Hepatocyte (in vitro differentiated cells): ENCODE measurements around the gene ZNF205. TPM values are rescaled to one million over a fixed set of nuclear protein-coding genes. Genes with fewer than 3 reads are reported as not detected.

Experiments
- DNase-seq: peaks from one replicate; pipeline ENCODE4 v3.0.0-alpha.2; 2016; ENCODE audit warnings: low spot score
- H2AFZ ChIP-seq: fragments of 200-600 bp; sonication (generic); 2 replicates; pipeline ENCODE4 v1.6.0; 2016; ENCODE audit warnings: antibody characterized with exemption, mild to moderate bottlenecking
- H3K27ac ChIP-seq: fragments of 200-600 bp; sonication (generic); 2 replicates; pipeline ENCODE4 v1.5.1; 2016; ENCODE audit warnings: mild to moderate bottlenecking
- H3K27me3 ChIP-seq: fragments of 200-600 bp; sonication (generic); 2 replicates; pipeline ENCODE4 v1.6.1; 2016
- H3K36me3 ChIP-seq: fragments of 200-600 bp; sonication (generic); replicated peaks from 2 replicates; pipeline ENCODE4 v1.5.1; 2016; ENCODE audit warnings: low read depth; ENCODE audit not compliant: insufficient read depth
- H3K4me1 ChIP-seq: fragments of 200-600 bp; sonication (generic); 2 replicates; pipeline ENCODE4 v1.5.1; 2016; ENCODE audit warnings: mild to moderate bottlenecking, moderate library complexity; ENCODE audit not compliant: insufficient read depth
- H3K4me2 ChIP-seq: fragments of 200-600 bp; sonication (generic); 2 replicates; pipeline ENCODE4 v1.6.0; 2016
- H3K4me3 ChIP-seq: fragments of 200-600 bp; sonication (generic); 2 replicates; pipeline ENCODE4 v1.5.1; 2016; ENCODE audit warnings: mild to moderate bottlenecking
- H3K79me2 ChIP-seq: fragments of 200-600 bp; sonication (generic); 2 replicates; pipeline ENCODE4 v1.6.0; 2017; ENCODE audit warnings: mild to moderate bottlenecking
- H3K9me2 ChIP-seq: fragments of 200-600 bp; sonication (generic); replicated peaks from 2 replicates; pipeline ENCODE4 v1.6.0; 2017; ENCODE audit warnings: mild to moderate bottlenecking; ENCODE audit not compliant: insufficient read depth
- H3K9me3 ChIP-seq: fragments of 200-600 bp; sonication (generic); 2 replicates; pipeline ENCODE4 v1.5.1; 2016; ENCODE audit warnings: low read depth, mild to moderate bottlenecking
- H4K20me1 ChIP-seq: fragments of 200-600 bp; sonication (generic); 2 replicates; pipeline ENCODE4 v1.6.0; 2016; ENCODE audit warnings: mild to moderate bottlenecking; ENCODE audit not compliant: insufficient read depth, poor library complexity, severe bottlenecking
- CTCF ChIP-seq: fragments of 200-600 bp; sonication (generic); IDR thresholded peaks from 2 replicates; pipeline ENCODE4 v1.5.1; 2016; ENCODE audit warnings: antibody characterized with exemption, mild to moderate bottlenecking; ENCODE audit not compliant: poor library complexity
- EZH2 ChIP-seq: fragments of 200-600 bp; sonication (generic); IDR thresholded peaks from 2 replicates; pipeline ENCODE4 v1.6.1; 2016; ENCODE audit warnings: antibody characterized with exemption, mild to moderate bottlenecking, borderline replicate concordance
- EZH2phosphoT487 ChIP-seq: fragments of 200-600 bp; sonication (generic); IDR thresholded peaks from one replicate; pipeline ENCODE4 v1.6.1; 2018; ENCODE audit warnings: antibody characterized with exemption, mild to moderate bottlenecking, low read depth, moderate library complexity; ENCODE audit not compliant: unreplicated experiment, severe bottlenecking
- WGBS: methylation state at CpG from one replicate; pipeline ENCODE4 v1.1.6; 2016; ENCODE audit warnings: low lambda C conversion rate; ENCODE audit errors: missing lambda C conversion rate; 5-methylcytosine and 5-hydroxymethylcytosine counted together
- polyA plus RNA-seq: library from polyadenylated mRNA; unstranded; fragments of >200 nt; fragmentation: Nextera tagmentation; extraction: Ambion mirVana; gene quantifications from 2 replicates; pipeline ENCODE4 v1.2.1, GENCODE V29; 2016
- total RNA-seq: library from RNA; depleted of rRNA; stranded (reverse); fragments of >200 nt; gene quantifications from 2 replicates; pipeline ENCODE4 v1.2.3, GENCODE V29; 2014

ZNF205 gene
- total and polyA plus RNA-seq, 2 experiments from 2014 or later = 12.3 to 12.6 TPM

GRCh38 chr16:3149193-3149530 is 36.8 kb downstream of the ZNF205 start:
- no peak overlapping the region for H2AFZ ChIP-seq
- WGBS = 94% methylated on average over 6 of the region's 6 CpGs
- no peak for DNase-seq
- peak overlapping the region; percentile 86 for H3K27ac ChIP-seq
- TF ChIP-seq CTCF (no peak), EZH2 (no peak), EZH2phosphoT487 (no peak)
- no peaks in the 10 kb centered on the region for H3K36me3 ChIP-seq
- no peaks in the 10 kb centered on the region for H3K9me2 ChIP-seq
- H4K20me1 ChIP-seq = no peaks in the 10 kb centered on the region
- H3K4me2 ChIP-seq = peak overlapping the region; percentile 92
- H3K4me1 ChIP-seq = peaks cover 4% of the 10 kb centered on the region
- H3K4me3 ChIP-seq = no peak overlapping the region
- H3K79me2 ChIP-seq = no peaks in the 10 kb centered on the region
- no peaks in the 10 kb centered on the region for H3K9me3 ChIP-seq
- no peaks in the 10 kb centered on the region for H3K27me3 ChIP-seq

- WGBS = 3% methylated on average over 41 of the region's 41 CpGs
- Histone ChIP-seq H3K4me3 (peak overlapping the region; percentile 33), H3K9me2 (no peaks in the 10 kb centered on the region), H3K9me3 (no peaks in the 10 kb centered on the region), H3K27ac (peak overlapping the region; percentile 86), H4K20me1 (no peaks in the 10 kb centered on the region), H3K4me1 (peaks cover 4% of the 10 kb centered on the region), H3K27me3 (no peaks in the 10 kb centered on the region), H3K36me3 (no peaks in the 10 kb centered on the region), H2AFZ (peak overlapping the region; percentile 74), H3K4me2 (peak overlapping the region; percentile 92), H3K79me2 (no peaks in the 10 kb centered on the region)
- TF ChIP-seq EZH2 (no peak), CTCF (peak; percentile 43), EZH2phosphoT487 (no peak)
- peak; percentile 90 for DNase-seq
Measured at GRCh38 chr16:3149630-3150345, 37.4 kb downstream of the ZNF205 start.

- Histone ChIP-seq H3K4me1 (peaks cover 4% of the 10 kb centered on the region), H3K79me2 (no peaks in the 10 kb centered on the region), H3K9me3 (no peaks in the 10 kb centered on the region), H4K20me1 (no peaks in the 10 kb centered on the region), H3K27me3 (no peaks in the 10 kb centered on the region), H3K4me2 (peak overlapping the region; percentile 92), H3K4me3 (peak overlapping the region; percentile 37), H2AFZ (peak overlapping the region; percentile 74), H3K9me2 (no peaks in the 10 kb centered on the region), H3K36me3 (no peaks in the 10 kb centered on the region), H3K27ac (peak overlapping the region; percentile 86)
- TF ChIP-seq EZH2 (no peak), CTCF (no peak), EZH2phosphoT487 (no peak)
- WGBS = 1% methylated on average over 54 of the region's 62 CpGs
- DNase-seq = peak; percentile 99
Measured at GRCh38 chr16:3150346-3151218, 38.2 kb downstream of the ZNF205 start.
